ENCODE measurements around the gene SLAIN2. TPM values are rescaled to one million over a fixed set of nuclear protein-coding genes. Genes with fewer than 3 reads are reported as not detected.

The SLAIN2 gene
- total and polyA plus RNA-seq, 2 experiments from 2014 or later = 21.9 to 27.9 TPM

GRCh38 chr4:48307528-48307927 lies 33.8 kb upstream of the SLAIN2 start:
- Histone ChIP-seq H3K79me2 (replicated peaks; ENCODE audit: insufficient read depth) (no peaks in the 10 kb centered on the region), H3K4me3 (no peak overlapping the region), H3K9me2 (ENCODE audit: insufficient read depth) (no peaks in the 10 kb centered on the region), H3K36me3 (ENCODE audit: insufficient read depth) (no peaks in the 10 kb centered on the region), H3K27ac (ENCODE audit: low read depth) (no peak overlapping the region), H4K20me1 (replicated peaks; ENCODE audit: insufficient read depth) (no peaks in the 10 kb centered on the region), H3K27me3 (ENCODE audit: insufficient read depth) (no peaks in the 10 kb centered on the region), H3K4me2 (no peak overlapping the region), H3K4me1 (ENCODE audit: insufficient read depth) (no peaks in the 10 kb centered on the region), H2AFZ (no peak overlapping the region), H3F3A (replicated peaks; ENCODE audit: low read depth) (no peaks in the 10 kb centered on the region)
- TF ChIP-seq EZH2phosphoT487 (IDR thresholded peaks at IDR 0.05; ENCODE audit: unreplicated experiment) (no peak), STAT1 (IDR thresholded peaks at IDR 0.05; ENCODE audit: unreplicated experiment) (no peak), REST (IDR thresholded peaks at IDR 0.05; ENCODE audit: unreplicated experiment) (no peak), POLR2AphosphoS5 (IDR thresholded peaks at IDR 0.05; ENCODE audit: low read depth) (no peak), NANOG (IDR thresholded peaks at IDR 0.05; ENCODE audit: borderline replicate concordance) (no peak), EZH2 (IDR thresholded peaks at IDR 0.05; ENCODE audit: low read depth, unreplicated experiment) (no peak), JUNB (IDR thresholded peaks at IDR 0.05; ENCODE audit: unreplicated experiment) (no peak), CREB1 (CRISPR knock-in tag; IDR thresholded peaks at IDR 0.05; ENCODE audit: low read depth) (no peak), ZNF114 (CRISPR knock-in tag; IDR thresholded peaks at IDR 0.05) (no peak), ETS1 (IDR thresholded peaks at IDR 0.05) (no peak), ZNF331 (CRISPR knock-in tag; IDR thresholded peaks at IDR 0.05; ENCODE audit: low read depth) (no peak)
- TF ChIP-seq, protein P1, sequence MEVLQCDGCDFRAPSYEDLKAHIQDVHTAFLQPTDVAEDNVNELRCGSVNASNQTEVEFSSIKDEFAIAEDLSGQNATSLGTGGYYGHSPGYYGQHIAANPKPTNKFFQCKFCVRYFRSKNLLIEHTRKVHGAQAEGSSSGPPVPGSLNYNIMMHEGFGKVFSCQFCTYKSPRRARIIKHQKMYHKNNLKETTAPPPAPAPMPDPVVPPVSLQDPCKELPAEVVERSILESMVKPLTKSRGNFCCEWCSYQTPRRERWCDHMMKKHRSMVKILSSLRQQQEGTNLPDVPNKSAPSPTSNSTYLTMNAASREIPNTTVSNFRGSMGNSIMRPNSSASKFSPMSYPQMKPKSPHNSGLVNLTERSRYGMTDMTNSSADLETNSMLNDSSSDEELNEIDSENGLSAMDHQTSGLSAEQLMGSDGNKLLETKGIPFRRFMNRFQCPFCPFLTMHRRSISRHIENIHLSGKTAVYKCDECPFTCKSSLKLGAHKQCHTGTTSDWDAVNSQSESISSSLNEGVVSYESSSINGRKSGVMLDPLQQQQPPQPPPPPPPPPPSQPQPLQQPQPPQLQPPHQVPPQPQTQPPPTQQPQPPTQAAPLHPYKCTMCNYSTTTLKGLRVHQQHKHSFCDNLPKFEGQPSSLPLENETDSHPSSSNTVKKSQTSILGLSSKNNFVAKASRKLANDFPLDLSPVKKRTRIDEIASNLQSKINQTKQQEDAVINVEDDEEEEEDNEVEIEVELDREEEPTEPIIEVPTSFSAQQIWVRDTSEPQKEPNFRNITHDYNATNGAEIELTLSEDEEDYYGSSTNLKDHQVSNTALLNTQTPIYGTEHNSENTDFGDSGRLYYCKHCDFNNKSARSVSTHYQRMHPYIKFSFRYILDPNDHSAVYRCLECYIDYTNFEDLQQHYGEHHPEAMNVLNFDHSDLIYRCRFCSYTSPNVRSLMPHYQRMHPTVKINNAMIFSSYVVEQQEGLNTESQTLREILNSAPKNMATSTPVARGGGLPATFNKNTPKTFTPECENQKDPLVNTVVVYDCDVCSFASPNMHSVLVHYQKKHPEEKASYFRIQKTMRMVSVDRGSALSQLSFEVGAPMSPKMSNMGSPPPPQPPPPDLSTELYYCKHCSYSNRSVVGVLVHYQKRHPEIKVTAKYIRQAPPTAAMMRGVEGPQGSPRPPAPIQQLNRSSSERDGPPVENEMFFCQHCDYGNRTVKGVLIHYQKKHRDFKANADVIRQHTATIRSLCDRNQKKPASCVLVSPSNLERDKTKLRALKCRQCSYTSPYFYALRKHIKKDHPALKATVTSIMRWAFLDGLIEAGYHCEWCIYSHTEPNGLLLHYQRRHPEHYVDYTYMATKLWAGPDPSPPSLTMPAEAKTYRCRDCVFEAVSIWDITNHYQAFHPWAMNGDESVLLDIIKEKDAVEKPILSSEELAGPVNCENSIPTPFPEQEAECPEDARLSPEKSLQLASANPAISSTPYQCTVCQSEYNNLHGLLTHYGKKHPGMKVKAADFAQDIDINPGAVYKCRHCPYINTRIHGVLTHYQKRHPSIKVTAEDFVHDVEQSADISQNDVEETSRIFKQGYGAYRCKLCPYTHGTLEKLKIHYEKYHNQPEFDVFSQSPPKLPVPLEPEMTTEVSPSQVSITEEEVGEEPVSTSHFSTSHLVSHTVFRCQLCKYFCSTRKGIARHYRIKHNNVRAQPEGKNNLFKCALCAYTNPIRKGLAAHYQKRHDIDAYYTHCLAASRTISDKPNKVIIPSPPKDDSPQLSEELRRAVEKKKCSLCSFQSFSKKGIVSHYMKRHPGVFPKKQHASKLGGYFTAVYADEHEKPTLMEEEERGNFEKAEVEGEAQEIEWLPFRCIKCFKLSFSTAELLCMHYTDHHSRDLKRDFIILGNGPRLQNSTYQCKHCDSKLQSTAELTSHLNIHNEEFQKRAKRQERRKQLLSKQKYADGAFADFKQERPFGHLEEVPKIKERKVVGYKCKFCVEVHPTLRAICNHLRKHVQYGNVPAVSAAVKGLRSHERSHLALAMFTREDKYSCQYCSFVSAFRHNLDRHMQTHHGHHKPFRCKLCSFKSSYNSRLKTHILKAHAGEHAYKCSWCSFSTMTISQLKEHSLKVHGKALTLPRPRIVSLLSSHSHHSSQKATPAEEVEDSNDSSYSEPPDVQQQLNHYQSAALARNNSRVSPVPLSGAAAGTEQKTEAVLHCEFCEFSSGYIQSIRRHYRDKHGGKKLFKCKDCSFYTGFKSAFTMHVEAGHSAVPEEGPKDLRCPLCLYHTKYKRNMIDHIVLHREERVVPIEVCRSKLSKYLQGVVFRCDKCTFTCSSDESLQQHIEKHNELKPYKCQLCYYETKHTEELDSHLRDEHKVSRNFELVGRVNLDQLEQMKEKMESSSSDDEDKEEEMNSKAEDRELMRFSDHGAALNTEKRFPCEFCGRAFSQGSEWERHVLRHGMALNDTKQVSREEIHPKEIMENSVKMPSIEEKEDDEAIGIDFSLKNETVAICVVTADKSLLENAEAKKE (CRISPR knock-in tag; IDR thresholded peaks at IDR 0.05) = no peak
- TF ChIP-seq, protein P2, sequence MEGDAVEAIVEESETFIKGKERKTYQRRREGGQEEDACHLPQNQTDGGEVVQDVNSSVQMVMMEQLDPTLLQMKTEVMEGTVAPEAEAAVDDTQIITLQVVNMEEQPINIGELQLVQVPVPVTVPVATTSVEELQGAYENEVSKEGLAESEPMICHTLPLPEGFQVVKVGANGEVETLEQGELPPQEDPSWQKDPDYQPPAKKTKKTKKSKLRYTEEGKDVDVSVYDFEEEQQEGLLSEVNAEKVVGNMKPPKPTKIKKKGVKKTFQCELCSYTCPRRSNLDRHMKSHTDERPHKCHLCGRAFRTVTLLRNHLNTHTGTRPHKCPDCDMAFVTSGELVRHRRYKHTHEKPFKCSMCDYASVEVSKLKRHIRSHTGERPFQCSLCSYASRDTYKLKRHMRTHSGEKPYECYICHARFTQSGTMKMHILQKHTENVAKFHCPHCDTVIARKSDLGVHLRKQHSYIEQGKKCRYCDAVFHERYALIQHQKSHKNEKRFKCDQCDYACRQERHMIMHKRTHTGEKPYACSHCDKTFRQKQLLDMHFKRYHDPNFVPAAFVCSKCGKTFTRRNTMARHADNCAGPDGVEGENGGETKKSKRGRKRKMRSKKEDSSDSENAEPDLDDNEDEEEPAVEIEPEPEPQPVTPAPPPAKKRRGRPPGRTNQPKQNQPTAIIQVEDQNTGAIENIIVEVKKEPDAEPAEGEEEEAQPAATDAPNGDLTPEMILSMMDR (conservative IDR thresholded peaks at IDR 0.05; ENCODE audit: low read depth in 2 of 2) = no peak
- Mint-ChIP-seq H3K27me3 (ENCODE audit: insufficient read depth, low read depth, poor library complexity) (no peaks in the 10 kb centered on the region), H3K4me3 (no peak overlapping the region), H3K4me1 (peaks cover 2% of the 10 kb centered on the region; the same call in 1 of the 3 replicates), H3K36me3 (ENCODE audit: low read depth) (no peaks in the 10 kb centered on the region), H3K9me3 (no peaks in the 10 kb centered on the region), H3K27ac (no peak overlapping the region)
- no peak for DNase-seq (ENCODE audit: low spot score)
- no peak for ATAC-seq

All from GM23338 (cell line).